Measurements from ENCODE around the gene IL1A.

IL1A gene

GRCh38 chr2:112818094-112818902, 34.0 kb upstream of the IL1A start:
- no peak for DNase-seq (ENCODE audit: low read depth)

GRCh38 chr2:112817082-112817689, 32.9 kb upstream of the IL1A start:
- DNase-seq (ENCODE audit: low read depth) = no peak

- DNase-seq (ENCODE audit: low read depth) = no peak
Observed at GRCh38 chr2:112814278-112814677, 30.0 kb upstream of the IL1A start.

GRCh38 chr2:112813280-112813966, 29.1 kb upstream of the IL1A start:
- no peak for DNase-seq (ENCODE audit: low read depth)

- no peak for DNase-seq (ENCODE audit: low read depth)
Observed at GRCh38 chr2:112812318-112813267, 28.3 kb upstream of the IL1A start.

GRCh38 chr2:112811841-112812306, 27.6 kb upstream of the IL1A start:
- DNase-seq (ENCODE audit: low read depth) = peak; percentile 20

- no peak for DNase-seq (ENCODE audit: low read depth)
Observed at GRCh38 chr2:112811276-112811831, 27.1 kb upstream of the IL1A start.

GRCh38 chr2:112809112-112809511, 24.8 kb upstream of the IL1A start:
- no peak for DNase-seq (ENCODE audit: low read depth)

GRCh38 chr2:112807233-112807807, 23.0 kb upstream of the IL1A start:
- DNase-seq (ENCODE audit: low read depth) = no peak

- no peak for DNase-seq (ENCODE audit: low read depth)
Observed at GRCh38 chr2:112805542-112805941, 21.2 kb upstream of the IL1A start.

GRCh38 chr2:112803691-112804521, 19.6 kb upstream of the IL1A start:
- no peak for DNase-seq (ENCODE audit: low read depth)

- no peak for DNase-seq (ENCODE audit: low read depth)
Observed at GRCh38 chr2:112800881-112801583, 16.7 kb upstream of the IL1A start.

GRCh38 chr2:112798979-112799975, 15.0 kb upstream of the IL1A start:
- DNase-seq (ENCODE audit: low read depth) = no peak

- no peak for DNase-seq (ENCODE audit: low read depth)
Observed at GRCh38 chr2:112796486-112796885, 12.2 kb upstream of the IL1A start.

- no peak for DNase-seq (ENCODE audit: low read depth)
Observed at GRCh38 chr2:112795774-112796173, 11.5 kb upstream of the IL1A start.

GRCh38 chr2:112794841-112795240, 10.5 kb upstream of the IL1A start:
- DNase-seq (ENCODE audit: low read depth) = no peak

GRCh38 chr2:112794131-112794733, 9.9 kb upstream of the IL1A start:
- DNase-seq (ENCODE audit: low read depth) = no peak

- no peak for DNase-seq (ENCODE audit: low read depth)
Observed at GRCh38 chr2:112793449-112793978, 9.2 kb upstream of the IL1A start.

Data from activated T-cell treated with anti-CD3 and anti-CD28 coated beads for 24 hours (primary cell).